Loucy (cell line): ENCODE data around the gene PCID2.

Source experiments
- EZH2phosphoT487 ChIP-seq: fragments of 200-600 bp; IDR thresholded peaks from 2 replicates; pipeline ENCODE4 v1.6.1; 2018; ENCODE audit warnings: antibody characterized with exemption, mild to moderate bottlenecking, moderate library complexity, borderline replicate concordance
- TF ChIP-seq, protein P1 (sequence below): fragments of 200-600 bp; sonication (generic); conservative IDR thresholded peaks from 2 replicates; pipeline ENCODE4 v1.5.1; 2014; ENCODE audit warnings: mild to moderate bottlenecking, antibody characterized with exemption, low read length

DNA sequence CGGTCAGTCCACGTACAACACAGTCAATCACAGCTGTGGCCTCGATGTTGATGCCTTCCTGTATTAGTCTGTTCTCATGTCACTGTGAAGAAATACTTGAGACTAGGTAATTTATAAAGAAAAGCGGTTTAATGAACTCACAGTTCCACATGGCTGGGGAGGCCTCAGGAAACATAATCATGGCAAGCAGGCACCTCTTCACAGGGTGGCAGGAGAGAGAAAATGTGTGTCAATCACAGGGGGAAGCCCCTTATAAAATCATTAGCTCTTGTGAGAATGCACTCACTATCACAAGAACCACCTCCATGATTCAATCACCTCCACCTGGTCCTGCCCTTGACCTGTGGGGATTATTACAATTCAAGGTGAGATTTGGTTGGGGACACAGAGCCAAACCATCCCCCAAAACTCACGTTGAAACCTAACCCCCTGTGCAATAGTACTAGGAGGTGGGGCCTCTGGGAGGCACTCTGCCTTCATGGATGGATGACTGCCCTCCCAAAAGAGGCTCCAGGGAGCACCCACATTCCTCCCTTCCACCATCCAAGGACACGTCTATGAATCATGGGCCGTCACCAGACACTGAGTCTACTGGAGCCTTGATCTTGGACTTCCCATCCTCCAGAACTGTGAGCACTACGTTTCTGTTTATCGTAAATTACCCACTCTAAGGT, 52.4 kb downstream of the PCID2 start:
- TF ChIP-seq, protein P1, sequence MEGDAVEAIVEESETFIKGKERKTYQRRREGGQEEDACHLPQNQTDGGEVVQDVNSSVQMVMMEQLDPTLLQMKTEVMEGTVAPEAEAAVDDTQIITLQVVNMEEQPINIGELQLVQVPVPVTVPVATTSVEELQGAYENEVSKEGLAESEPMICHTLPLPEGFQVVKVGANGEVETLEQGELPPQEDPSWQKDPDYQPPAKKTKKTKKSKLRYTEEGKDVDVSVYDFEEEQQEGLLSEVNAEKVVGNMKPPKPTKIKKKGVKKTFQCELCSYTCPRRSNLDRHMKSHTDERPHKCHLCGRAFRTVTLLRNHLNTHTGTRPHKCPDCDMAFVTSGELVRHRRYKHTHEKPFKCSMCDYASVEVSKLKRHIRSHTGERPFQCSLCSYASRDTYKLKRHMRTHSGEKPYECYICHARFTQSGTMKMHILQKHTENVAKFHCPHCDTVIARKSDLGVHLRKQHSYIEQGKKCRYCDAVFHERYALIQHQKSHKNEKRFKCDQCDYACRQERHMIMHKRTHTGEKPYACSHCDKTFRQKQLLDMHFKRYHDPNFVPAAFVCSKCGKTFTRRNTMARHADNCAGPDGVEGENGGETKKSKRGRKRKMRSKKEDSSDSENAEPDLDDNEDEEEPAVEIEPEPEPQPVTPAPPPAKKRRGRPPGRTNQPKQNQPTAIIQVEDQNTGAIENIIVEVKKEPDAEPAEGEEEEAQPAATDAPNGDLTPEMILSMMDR, result no peak
- TF ChIP-seq EZH2phosphoT487, result no peak
